ENCODE data around the gene CKMT1B.
"Not testable (repeated sequence)": the region's sequence is repeated elsewhere in the genome, so short reads cannot be mapped to it uniquely, and the experiment has no call there.

Gene CKMT1B

GRCh38 chr15:43593328-43594190, at the start of gene CKMT1B:
Gene CKMT1B, plus strand, starts transcription at chr15:43594027. Its CDS starts 192 bp downstream, at chr15:43594219.
- DNase-seq: not testable (repeated sequence)

- no peak for DNase-seq
Observed at GRCh38 chr15:43544266-43544665, 49.6 kb upstream of the CKMT1B start.

GRCh38 chr15:43545426-43545825, 48.4 kb upstream of the CKMT1B start:
- no peak for DNase-seq

GRCh38 chr15:43547539-43547938, 46.3 kb upstream of the CKMT1B start:
- no peak for DNase-seq

- no peak for DNase-seq
Observed at GRCh38 chr15:43550527-43551363, 43.1 kb upstream of the CKMT1B start.

GRCh38 chr15:43552256-43552655, 41.6 kb upstream of the CKMT1B start:
- no peak for DNase-seq

- DNase-seq: no peak
Observed at GRCh38 chr15:43552986-43553385, 40.8 kb upstream of the CKMT1B start.

- not testable (repeated sequence) for DNase-seq
Observed at GRCh38 chr15:43562753-43563152, 31.1 kb upstream of the CKMT1B start.

- not testable (repeated sequence) for DNase-seq
Observed at GRCh38 chr15:43563793-43564192, 30.0 kb upstream of the CKMT1B start.

- not testable (repeated sequence) for DNase-seq
Observed at GRCh38 chr15:43566615-43567014, 27.2 kb upstream of the CKMT1B start.

GRCh38 chr15:43574607-43575006, 19.2 kb upstream of the CKMT1B start:
- not testable (repeated sequence) for DNase-seq

GRCh38 chr15:43589778-43590466, 3.9 kb upstream of the CKMT1B start, which contains the start of gene PPIP5K1:
Gene PPIP5K1, minus strand, starts transcription at chr15:43590208. Its CDS starts 5,704 bp downstream, at chr15:43584504.
- not testable (repeated sequence) for DNase-seq

- DNase-seq: not testable (repeated sequence)
Observed at GRCh38 chr15:43592841-43593240, 986 bp upstream of the CKMT1B start.

GRCh38 chr15:43599131-43599530, 5.3 kb downstream of the CKMT1B start:
- not testable (repeated sequence) for DNase-seq

GRCh38 chr15:43600200-43600599, 6.4 kb downstream of the CKMT1B start:
- not testable (repeated sequence) for DNase-seq

- not testable (repeated sequence) for DNase-seq
Observed at GRCh38 chr15:43602233-43602632, 8.4 kb downstream of the CKMT1B start.

- not testable (repeated sequence) for DNase-seq
Observed at GRCh38 chr15:43617750-43618149, 23.9 kb downstream of the CKMT1B start.

- not testable (repeated sequence) for DNase-seq
Observed at GRCh38 chr15:43618700-43619099, 24.9 kb downstream of the CKMT1B start, which contains the start of gene STRC. Gene STRC, minus strand, starts transcription at chr15:43618800. Its CDS starts 78 bp downstream, at chr15:43618722.

GRCh38 chr15:43622068-43622799, 28.4 kb downstream of the CKMT1B start:
- not testable (repeated sequence) for DNase-seq

- no peak for DNase-seq
Observed at GRCh38 chr15:43625106-43625505, 31.3 kb downstream of the CKMT1B start.

GRCh38 chr15:43626937-43627336, 33.1 kb downstream of the CKMT1B start:
- not testable (repeated sequence) for DNase-seq
